ENCODE data around the gene NHERF1. TPM values are rescaled to one million over a fixed set of nuclear protein-coding genes. Genes with fewer than 3 reads are reported as not detected.

The NHERF1 gene
- polyA plus RNA-seq, 1 of the 3 experiments (the other 2 are of a cell fraction) = 40.1 TPM

GRCh38 chr17:74818291-74818938, 70.0 kb downstream of the NHERF1 start (continued):
- no peak for TF ChIP-seq TCF12 (IDR thresholded peaks at IDR 0.05)
- TF ChIP-seq RXRA (IDR thresholded peaks at IDR 0.05; ENCODE audit: borderline replicate concordance, low read depth) = no peak
- no peak for TF ChIP-seq TAF1 (IDR thresholded peaks at IDR 0.05; ENCODE audit: borderline replicate concordance, low read depth, low read length)

Other genes with a start within 250 kb of the NHERF1 start
- gene CD300LB, start 217.2 kb upstream of the NHERF1 start, polyA plus RNA-seq (2012; rRNA removed) = not detected in 2 replicates
- not detected in 2 replicates for gene CD300C, start 202.5 kb upstream of the NHERF1 start, polyA plus RNA-seq (2012; rRNA removed)
- not detected in 2 replicates for gene CD300H, start 181.1 kb upstream of the NHERF1 start, polyA plus RNA-seq (2012; rRNA removed)
- gene CD300LD, start 156.3 kb upstream of the NHERF1 start, polyA plus RNA-seq (2012; rRNA removed) = not detected in 2 replicates
- not detected in 2 replicates for gene CD300E, start 124.9 kb upstream of the NHERF1 start, polyA plus RNA-seq (2012; rRNA removed)
- gene CD300LF, start 35.7 kb upstream of the NHERF1 start, polyA plus RNA-seq (2012; rRNA removed) = not detected in 2 replicates
- gene RAB37, start 11.4 kb upstream of the NHERF1 start, polyA plus RNA-seq (2012; rRNA removed) = 0.13 and 0.25 TPM in 2 replicates
- 117 and 190 TPM in 2 replicates for gene NAT9, start 27.7 kb downstream of the NHERF1 start, polyA plus RNA-seq (2012; rRNA removed)
- gene GRIN2C, start 111.3 kb downstream of the NHERF1 start, polyA plus RNA-seq (2012; rRNA removed) = 0.39 and 0.45 TPM in 2 replicates
- gene FDXR, start 124.4 kb downstream of the NHERF1 start, polyA plus RNA-seq (2012; rRNA removed) = 86.7 and 89.5 TPM in 2 replicates
- gene FADS6, start 145.0 kb downstream of the NHERF1 start, polyA plus RNA-seq (2012; rRNA removed) = not detected in 2 replicates
- 0.06 TPM in 1 of 2 replicates, not detected in the other for gene USH1G, start 174.6 kb downstream of the NHERF1 start, polyA plus RNA-seq (2012; rRNA removed)
- not detected in 2 replicates for gene OTOP2, start 175.6 kb downstream of the NHERF1 start, polyA plus RNA-seq (2012; rRNA removed)
- gene OTOP3, start 187.3 kb downstream of the NHERF1 start, polyA plus RNA-seq (2012; rRNA removed) = not detected in 2 replicates
- gene HID1, start 224.1 kb downstream of the NHERF1 start, polyA plus RNA-seq (2012; rRNA removed) = 2.5 and 2.9 TPM in 2 replicates
- gene CDR2L, start 239.0 kb downstream of the NHERF1 start, polyA plus RNA-seq (2012; rRNA removed) = 18.6 and 21.2 TPM in 2 replicates

All from SK-N-SH (cell line).